HG02678 (cell line): Measurements from ENCODE around the gene LTBP4.
"Not testable (repeated sequence)": the region's sequence is repeated elsewhere in the genome, so short reads cannot be mapped to it uniquely, and the experiment has no call there.

Source experiments
- ATAC-seq: cut with Tn5 transposase; IDR thresholded peaks from one replicate; pipeline ENCODE4 v1.9.1; 2021; ENCODE audit warnings: mild to moderate bottlenecking, moderate library complexity; ENCODE audit not compliant: unreplicated experiment

Gene LTBP4, protein sequence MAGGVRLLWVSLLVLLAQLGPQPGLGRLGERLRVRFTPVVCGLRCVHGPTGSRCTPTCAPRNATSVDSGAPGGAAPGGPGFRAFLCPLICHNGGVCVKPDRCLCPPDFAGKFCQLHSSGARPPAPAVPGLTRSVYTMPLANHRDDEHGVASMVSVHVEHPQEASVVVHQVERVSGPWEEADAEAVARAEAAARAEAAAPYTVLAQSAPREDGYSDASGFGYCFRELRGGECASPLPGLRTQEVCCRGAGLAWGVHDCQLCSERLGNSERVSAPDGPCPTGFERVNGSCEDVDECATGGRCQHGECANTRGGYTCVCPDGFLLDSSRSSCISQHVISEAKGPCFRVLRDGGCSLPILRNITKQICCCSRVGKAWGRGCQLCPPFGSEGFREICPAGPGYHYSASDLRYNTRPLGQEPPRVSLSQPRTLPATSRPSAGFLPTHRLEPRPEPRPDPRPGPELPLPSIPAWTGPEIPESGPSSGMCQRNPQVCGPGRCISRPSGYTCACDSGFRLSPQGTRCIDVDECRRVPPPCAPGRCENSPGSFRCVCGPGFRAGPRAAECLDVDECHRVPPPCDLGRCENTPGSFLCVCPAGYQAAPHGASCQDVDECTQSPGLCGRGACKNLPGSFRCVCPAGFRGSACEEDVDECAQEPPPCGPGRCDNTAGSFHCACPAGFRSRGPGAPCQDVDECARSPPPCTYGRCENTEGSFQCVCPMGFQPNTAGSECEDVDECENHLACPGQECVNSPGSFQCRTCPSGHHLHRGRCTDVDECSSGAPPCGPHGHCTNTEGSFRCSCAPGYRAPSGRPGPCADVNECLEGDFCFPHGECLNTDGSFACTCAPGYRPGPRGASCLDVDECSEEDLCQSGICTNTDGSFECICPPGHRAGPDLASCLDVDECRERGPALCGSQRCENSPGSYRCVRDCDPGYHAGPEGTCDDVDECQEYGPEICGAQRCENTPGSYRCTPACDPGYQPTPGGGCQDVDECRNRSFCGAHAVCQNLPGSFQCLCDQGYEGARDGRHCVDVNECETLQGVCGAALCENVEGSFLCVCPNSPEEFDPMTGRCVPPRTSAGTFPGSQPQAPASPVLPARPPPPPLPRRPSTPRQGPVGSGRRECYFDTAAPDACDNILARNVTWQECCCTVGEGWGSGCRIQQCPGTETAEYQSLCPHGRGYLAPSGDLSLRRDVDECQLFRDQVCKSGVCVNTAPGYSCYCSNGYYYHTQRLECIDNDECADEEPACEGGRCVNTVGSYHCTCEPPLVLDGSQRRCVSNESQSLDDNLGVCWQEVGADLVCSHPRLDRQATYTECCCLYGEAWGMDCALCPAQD (N-terminal part only)

DNA sequence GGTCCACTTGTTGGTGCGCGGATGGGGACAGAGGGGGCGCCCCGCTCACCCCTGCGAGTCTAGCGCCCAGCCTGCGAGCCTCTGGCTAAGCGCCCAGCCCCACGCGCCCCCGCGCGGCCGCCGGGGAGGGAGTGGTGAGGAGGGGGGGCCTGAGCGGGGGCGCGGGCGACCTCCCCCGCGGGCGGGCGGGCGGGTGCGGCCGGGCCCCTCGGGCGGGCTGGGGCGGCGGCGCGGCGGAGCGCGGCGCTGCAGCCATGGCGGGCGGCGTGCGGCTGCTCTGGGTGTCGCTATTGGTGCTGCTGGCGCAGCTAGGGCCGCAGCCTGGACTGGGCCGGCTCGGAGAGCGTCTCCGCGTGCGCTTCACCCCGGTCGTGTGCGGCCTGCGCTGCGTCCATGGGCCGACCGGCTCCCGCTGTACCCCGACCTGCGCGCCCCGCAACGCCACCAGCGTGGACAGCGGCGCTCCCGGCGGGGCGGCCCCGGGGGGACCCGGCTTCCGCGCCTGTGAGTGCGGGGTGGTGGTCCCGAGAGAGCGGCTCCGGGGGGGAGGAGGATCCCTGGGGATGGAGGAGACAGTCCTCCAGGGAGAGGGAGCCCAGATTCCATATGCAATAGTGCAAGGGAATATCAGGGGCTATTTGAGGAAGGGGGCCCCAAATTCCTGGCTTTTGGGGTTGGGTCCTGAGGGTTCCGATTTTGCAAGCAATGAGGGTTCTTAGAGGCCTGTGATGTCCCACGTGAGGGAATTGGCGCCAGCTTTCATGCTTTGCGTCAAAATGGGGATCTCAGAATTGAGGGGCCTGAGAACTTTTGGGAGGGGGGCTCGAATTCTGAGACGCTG is at the start of gene LTBP4:
LTBP4 (plus strand) TSS at position 236 of the 841 bp plus-strand sequence; CDS start at position 255, 19 bp downstream.
- ATAC-seq, result no peak

DNA sequence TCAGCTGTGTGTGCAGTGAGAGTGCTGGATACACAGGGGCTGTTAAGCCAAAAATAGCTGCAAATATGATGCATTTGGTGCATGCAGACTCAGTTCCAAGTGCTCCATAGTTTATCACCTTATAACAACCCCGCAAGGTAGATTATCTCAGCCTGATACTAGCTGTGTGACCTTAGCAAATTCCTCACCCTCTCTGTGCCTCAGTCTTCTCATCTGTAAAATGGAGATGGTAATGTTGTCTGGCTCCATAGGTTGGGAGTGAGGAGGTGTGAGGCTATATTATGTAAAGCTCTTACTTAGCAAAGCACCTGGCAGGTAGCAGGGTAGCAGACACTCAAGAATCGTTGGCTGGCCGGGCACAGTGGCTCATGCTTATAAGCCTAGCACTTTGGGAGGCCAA is 48.3 kb upstream of the LTBP4 start:
- no peak for ATAC-seq

DNA sequence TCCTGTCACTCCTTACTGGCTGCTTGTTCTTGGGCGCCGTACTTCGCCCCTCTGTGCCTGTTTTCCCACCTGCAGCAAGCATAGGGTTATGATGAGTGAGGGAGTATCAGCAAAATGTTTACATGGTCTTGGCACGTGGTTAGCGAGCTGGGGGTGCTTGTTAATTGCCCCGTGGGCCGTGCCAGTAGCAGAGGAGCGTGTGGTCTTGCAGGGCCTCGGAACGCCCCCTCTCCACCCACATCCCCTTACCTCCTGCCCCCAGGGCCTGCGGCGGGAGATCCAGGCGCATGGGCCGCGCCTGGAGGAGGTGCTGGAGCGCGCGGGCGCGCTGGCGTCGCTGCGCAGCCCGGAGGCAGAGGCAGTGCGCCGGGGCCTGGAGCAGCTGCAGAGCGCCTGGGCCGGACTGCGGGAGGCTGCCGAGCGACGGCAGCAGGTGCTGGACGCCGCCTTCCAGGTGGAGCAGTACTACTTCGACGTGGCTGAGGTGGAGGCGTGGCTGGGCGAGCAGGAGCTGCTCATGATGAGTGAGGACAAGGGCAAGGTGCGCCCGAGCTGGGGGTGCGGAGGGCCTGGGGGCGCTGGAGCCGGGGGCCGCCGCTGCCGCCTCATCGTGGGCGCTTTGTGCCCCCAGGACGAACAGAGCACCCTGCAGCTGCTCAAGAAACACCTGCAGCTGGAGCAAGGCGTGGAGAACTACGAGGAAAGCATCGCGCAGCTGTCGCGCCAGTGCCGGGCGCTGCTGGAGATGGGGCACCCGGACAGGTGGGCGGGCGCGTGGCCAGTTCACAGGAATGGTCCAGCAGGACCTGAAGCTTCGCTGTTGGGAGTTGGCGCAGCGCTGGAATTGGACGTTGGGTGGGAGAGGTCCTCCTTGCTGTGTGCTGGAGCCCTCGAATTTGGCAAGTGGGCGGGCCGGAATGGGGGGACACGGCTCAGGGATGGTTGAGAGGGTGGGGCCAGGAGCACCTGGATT is 47.0 kb upstream of the LTBP4 start:
- ATAC-seq, result no peak

DNA sequence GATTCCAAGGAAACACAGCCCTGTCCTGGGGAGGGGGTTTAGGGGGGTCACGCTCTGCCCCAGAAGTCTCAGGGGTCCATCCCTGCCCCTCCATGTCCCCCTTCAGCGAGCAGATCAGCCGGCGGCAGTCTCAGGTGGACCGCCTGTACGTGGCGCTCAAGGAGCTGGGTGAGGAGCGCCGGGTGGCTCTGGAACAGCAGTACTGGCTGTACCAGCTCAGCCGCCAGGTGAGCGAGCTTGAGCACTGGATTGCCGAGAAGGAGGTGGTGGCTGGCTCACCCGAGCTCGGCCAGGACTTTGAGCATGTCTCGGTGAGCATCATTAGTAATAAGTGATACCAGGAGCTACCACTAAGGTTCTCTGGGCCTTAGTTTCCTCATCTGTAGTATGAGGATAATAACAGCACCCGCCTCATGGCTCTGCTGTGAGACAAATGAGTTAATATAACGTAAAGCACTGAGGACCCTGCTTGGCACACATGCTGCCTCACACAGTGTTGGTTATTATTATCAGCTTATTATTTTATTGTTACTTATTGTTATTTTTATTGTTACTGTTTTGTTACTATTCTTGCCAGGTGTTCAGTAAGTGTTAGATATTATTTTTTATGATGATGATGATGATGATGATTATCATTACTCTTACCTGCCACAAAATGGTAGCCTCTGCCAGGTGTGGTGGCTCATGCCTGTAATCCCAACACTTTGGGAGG is 45.0 kb upstream of the LTBP4 start:
- ATAC-seq, result no peak

DNA sequence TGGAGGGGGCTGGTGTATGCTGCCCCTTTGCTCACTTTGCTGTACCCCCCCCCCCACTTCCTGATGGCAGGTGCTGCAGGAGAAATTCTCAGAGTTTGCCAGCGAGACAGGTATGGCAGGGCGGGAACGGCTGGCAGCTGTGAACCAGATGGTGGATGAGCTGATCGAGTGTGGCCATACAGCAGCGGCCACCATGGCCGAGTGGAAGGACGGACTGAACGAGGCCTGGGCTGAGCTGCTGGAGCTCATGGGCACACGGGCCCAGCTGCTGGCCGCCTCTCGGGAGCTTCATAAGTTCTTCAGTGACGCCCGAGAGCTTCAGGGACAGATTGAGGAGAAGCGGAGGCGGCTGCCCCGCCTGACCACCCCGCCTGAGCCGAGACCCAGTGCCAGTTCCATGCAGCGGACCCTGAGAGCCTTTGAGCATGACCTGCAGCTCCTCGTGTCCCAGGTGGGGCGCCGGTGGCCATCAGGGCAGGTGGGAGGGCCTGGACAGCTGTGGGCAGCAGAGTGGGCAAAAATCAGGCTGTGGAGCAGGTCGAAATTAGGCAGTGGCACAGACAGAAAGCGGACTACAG is 44.1 kb upstream of the LTBP4 start:
- no peak for ATAC-seq

DNA sequence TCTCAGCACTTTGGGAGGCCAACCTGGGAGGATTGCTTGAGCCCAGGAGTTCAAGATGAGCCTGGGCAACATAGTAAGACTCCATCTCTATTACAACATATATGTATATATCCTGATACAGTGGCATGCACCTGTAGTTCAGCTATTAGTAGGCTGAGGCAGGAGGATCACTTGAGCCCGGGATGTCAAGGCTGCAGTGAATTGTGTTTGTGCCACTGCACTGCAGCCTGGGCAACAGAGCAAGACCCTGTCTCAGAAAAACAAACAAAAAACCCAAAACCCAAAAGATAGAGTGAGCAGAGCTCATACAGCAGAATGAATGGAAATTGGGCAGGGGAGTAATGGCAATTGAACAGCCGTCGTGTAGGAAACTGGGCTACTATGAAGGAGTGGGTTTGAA is 41.8 kb upstream of the LTBP4 start:
- ATAC-seq, result no peak

DNA sequence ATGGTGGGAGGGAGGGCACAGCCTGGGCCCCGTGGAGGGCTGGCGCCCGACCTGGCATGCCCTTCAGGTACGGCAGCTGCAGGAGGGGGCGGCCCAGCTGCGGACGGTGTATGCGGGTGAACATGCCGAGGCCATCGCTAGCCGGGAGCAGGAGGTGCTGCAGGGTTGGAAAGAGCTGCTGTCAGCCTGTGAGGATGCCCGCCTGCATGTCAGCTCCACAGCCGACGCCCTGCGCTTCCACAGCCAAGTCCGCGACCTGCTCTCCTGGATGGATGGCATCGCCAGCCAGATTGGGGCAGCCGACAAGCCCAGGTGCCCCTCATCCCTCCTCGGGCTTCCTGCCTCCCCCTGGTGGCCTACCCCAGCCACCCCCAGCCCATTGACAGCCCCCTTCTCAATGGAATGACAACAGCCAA is 41.1 kb upstream of the LTBP4 start:
- no peak for ATAC-seq

DNA sequence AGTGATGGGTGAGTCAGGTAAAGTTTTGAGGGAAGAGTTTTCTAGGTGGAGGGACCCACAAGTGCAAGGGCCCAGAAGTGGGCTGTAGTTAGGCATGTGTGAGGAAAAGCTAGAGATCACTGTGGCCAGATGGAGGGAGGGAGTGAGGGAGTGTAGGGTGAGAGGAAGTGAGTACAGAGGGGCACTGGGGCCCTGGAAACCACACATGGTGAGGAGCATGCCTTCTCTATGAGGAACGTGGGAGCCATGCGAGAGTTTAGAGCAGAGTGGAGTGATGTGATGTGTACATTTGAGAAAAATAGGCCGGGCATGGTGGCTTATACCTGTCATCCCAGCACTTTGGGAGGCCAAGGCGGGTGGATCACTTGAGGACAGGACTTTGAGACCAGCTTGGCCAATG is 39.2 kb upstream of the LTBP4 start:
- no peak for ATAC-seq

DNA sequence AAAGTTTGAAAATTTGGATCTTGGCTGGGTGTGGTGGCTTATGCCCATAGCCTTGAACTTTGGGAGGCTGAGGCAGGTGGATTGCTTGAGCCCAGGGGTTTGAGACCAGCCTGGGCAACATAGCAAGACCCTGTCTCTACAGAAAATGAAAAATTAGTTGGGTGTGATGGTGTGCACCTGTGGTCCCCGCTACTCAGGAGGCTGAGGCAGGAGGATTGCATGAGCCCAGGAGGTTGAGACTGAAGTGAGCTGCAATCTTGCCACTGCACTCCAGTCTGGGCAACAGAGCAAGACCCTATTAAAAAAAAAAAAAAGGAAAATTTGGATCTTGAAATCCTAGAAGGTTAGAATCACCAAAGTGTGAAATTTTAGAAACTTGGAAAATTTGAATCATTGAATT is 36.6 kb upstream of the LTBP4 start:
- not testable (repeated sequence) for ATAC-seq

DNA sequence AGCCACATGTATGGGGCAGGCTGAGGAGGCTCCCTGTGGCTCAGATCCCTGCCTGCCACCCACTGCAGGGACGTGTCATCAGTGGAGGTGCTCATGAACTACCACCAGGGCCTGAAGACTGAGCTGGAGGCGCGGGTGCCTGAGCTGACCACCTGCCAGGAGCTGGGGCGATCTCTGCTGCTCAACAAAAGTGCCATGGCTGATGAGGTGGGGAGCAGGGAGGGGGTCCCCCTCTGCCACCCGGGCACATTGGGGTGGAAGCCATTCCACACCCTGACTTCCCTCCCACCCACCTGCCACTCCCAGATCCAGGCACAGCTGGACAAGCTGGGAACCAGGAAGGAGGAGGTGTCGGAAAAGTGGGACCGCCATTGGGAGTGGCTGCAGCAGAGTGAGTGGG is 35.8 kb upstream of the LTBP4 start:
- no peak for ATAC-seq

DNA sequence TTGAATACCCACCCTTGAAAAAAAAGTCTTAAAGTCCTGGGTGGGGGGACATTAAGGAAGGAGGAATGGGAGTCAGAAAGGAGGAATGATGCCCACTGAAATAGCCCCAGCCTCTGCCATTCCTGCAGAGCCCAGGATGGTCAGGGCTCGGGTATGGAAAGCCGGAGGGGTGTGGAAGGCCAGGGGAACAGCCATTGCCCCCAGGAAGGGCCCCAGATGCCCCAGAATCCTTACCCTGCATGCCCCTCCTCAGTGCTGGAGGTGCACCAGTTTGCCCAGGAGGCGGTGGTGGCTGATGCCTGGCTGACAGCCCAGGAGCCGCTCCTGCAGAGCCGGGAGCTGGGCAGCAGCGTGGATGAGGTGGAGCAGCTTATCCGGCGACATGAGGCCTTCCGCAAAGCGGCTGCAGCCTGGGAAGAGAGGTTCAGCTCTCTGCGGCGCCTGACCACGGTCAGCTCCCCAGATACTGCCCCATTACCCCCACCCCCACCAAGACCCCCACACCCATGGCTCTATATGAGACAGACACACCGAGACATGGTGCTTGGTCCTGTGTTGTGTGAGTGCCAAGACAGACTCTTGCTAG is 35.2 kb upstream of the LTBP4 start:
- no peak for ATAC-seq

DNA sequence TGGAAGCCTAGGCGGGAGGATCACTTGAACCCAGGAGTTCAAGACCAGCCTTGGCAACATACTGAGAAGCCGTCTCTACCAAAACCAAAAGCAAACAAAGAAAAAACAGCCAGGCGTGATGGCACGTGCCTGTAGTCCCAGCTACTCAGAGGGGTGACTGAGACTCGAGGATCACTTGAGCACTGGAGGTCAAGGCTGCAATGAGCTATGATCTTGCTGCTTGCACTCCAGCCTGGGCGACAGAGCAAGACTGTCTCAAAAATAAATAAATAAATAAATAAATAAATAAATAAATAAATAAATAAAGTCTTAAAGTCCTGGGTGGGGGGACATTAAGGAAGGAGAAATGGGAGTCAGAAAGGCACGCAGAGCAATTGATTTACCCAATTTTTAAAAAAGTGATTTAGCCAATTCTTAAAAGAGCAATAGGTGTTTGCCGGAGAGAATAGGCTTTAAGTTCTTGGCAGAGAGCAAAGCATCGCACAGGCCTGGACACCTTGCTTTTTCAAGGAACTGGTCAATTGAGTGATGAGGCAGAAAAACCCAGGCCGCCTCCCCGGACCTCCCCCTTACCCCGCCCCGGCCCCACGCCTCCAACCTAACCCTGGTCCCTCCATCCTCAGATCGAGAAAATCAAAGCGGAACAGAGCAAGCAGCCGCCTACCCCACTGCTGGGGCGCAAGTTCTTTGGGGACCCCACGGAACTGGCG is 34.0 kb upstream of the LTBP4 start:
- no peak for ATAC-seq

DNA sequence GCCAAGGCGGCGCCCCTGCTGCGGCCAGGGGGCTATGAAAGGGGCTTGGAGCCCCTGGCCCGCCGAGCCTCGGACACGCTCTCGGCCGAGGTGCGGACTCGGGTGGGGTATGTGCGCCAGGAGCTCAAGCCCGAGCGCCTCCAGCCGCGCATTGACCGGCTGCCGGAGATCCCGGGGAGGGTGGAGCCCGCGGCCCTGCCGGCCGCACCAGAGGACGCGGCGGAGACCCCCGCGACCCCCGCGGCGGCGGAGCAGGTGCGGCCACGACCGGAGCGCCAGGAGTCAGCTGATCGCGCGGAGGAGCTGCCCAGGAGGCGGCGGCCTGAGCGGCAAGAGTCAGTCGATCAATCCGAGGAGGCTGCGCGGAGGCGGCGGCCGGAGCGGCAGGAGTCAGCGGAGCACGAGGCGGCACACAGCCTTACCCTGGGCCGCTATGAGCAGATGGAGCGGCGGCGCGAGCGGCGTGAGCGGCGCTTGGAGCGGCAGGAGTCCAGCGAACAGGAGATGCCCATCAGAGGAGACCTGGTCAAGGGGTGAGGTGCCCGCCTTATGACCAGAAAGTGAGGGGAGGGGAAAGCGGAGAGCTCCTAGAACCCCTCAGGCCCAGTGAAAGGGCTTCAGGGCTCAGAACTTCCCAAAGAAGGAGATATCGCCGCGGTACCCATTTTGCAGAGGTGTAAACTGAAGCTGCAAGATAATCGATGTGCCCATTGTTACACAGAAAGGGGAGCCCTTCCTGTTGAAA is 33.2 kb upstream of the LTBP4 start:
- ATAC-seq, result no peak

DNA sequence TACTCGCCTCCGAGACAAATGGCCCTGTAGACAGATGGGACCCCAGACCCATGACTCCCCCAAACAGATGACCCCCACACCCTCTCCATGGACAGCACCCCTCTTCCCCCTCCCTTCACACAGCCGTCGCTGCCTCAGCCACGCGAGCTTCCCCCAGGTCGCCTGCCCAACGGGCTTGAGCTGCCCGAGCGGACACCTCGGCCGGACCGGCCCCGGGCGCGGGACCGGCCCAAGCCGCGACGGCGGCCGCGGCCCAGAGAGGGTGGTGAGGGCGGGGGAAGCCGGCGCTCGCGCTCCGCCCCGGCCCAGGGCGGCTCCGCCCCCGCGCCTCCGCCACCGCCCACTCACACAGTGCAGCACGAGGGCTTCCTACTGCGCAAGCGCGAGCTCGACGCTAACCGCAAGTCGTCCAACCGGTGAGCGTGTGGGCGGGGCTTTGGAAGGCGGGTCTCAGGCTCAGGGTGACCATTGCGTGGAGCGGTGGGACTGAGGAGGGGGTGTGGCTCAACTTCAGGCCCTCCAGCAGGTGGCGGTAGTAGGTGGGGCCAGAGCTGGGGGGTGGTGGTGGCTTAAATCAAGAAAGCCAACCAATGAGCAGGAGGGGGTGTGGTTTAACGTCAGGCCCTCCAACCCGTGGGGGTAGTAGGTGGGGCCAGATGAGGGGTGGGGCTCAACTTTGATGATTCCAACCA is 30.7 kb upstream of the LTBP4 start:
- ATAC-seq, result peak; percentile 84

DNA sequence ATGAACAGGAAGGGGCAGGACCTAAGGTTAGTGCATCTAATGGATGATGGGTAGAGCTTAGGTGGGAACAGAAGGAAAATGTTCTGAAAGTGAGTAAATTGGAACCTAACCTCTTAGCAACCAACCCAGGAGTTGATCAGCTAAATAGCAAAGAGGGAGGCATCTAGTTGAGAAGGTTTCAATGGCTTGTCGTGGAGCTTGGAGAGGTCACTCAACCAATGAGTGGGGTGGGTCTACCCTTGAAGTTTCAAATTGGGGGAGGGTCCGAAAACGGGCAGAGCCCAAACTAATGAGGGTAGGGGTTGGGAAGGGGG is 30.2 kb upstream of the LTBP4 start:
- no peak for ATAC-seq
